GM12878 (cell line): ENCODE measurements around the gene GJA4. TPM values are rescaled to one million over a fixed set of nuclear protein-coding genes. Genes with fewer than 3 reads are reported as not detected.

ENCODE experiments used
- ATAC-seq: fragments of 200-7000 bp; cut with Tn5 transposase; 3 replicates; pipeline ENCODE4 v1.9.1; 2020; ENCODE audit warnings: mild to moderate bottlenecking, moderate library complexity
- BruUV-seq: library from RNA; stranded (reverse); fragments of 400-500 nt; replicated peaks from 2 replicates; lab custom pipeline; 2021; lab: Mats Ljungman, UMichigan
- CTCF ChIA-PET: fragments of 300-600 bp; sonication (Branson Sonifier 250); formaldehyde crosslinking; extraction: SDS; loops from one replicate; lab custom pipeline; 2021; ENCODE audit warnings: inconsistent platforms; lab: Yijun Ruan, JAX
- POLR2A ChIA-PET: fragments of 350-600 bp; formaldehyde crosslinking; extraction: SDS; loops from one replicate; lab custom pipeline; 2021; ENCODE audit warnings: inconsistent platforms; lab: Charles Lee
- RAD21 ChIA-PET: fragments of 300-600 bp; sonication (Branson Sonifier 250); formaldehyde crosslinking; loops from one replicate; lab custom pipeline; 2023; ENCODE audit warnings: antibody characterized with exemption; ENCODE audit not compliant: unreplicated experiment; lab: Charles Lee
- SMC1A ChIA-PET: fragments of 300-600 bp; sonication (Branson Sonifier 250); formaldehyde crosslinking; loops from one replicate; lab custom pipeline; 2023; ENCODE audit not compliant: unreplicated experiment, uncharacterized antibody; lab: Charles Lee
- DNase-seq: peaks from one replicate; pipeline ENCODE4 v3.0.0-alpha.2; 2011; ENCODE audit warnings: low read depth, low spot score
- FAIRE-seq: peaks from 3 replicates; lab custom pipeline; 2011; peaks lifted over from hg19 to GRCh38; lab: Jason Lieb, UNC
- H2AFZ ChIP-seq: 2 replicates; pipeline ENCODE4 v1.6.0; 2011; ENCODE audit warnings: low read depth, low read length, control low read depth; ENCODE audit not compliant: control insufficient read depth
- H3K27ac ChIP-seq: 2 replicates; pipeline ENCODE4 v1.5.1; 2011; ENCODE audit warnings: control low read depth; ENCODE audit not compliant: control insufficient read depth, insufficient read depth
- H3K27me3 ChIP-seq, 2 experiments: replicated peaks in 1 of 2; 2 replicates each; pipeline versions ENCODE4 v1.6.0 to v1.6.1; 2011; ENCODE audit warnings: low read length in 1 of 2; ENCODE audit not compliant: control insufficient read depth in 2 of 2, insufficient read depth in 2 of 2
- H3K36me3 ChIP-seq, 2 experiments: 2 replicates each; pipeline ENCODE4 v1.5.1; 2011; ENCODE audit warnings: low read length in 1 of 2; ENCODE audit not compliant: control insufficient read depth in 2 of 2, insufficient read depth in 2 of 2
- H3K4me1 ChIP-seq: 2 replicates; pipeline ENCODE4 v1.6.1; 2011; ENCODE audit warnings: mild to moderate bottlenecking, low read length, moderate library complexity, mixed read lengths; ENCODE audit not compliant: control insufficient read depth, insufficient read depth
- H3K4me2 ChIP-seq: 2 replicates; pipeline ENCODE4 v1.6.0; 2011; ENCODE audit warnings: control low read depth; ENCODE audit not compliant: control insufficient read depth, insufficient read depth
- H3K4me3 ChIP-seq: fragments of 200-600 bp; sonication (generic); 2 replicates; pipeline ENCODE4 v1.5.1; 2016
- H3K79me2 ChIP-seq: 2 replicates; pipeline ENCODE4 v1.6.0; 2011; ENCODE audit warnings: low read length; ENCODE audit not compliant: control insufficient read depth, insufficient read depth
- H3K9ac ChIP-seq: 2 replicates; pipeline ENCODE4 v1.8.0; 2011; ENCODE audit warnings: low read length, control low read depth, mixed read lengths; ENCODE audit not compliant: control insufficient read depth, insufficient read depth
- H3K9me3 ChIP-seq: replicated peaks from 3 replicates; pipeline ENCODE4 v1.5.1; 2011; ENCODE audit warnings: mild to moderate bottlenecking, low read length; ENCODE audit not compliant: control insufficient read depth, insufficient read depth
- H4K20me1 ChIP-seq: 2 replicates; pipeline ENCODE4 v1.6.0; 2011; ENCODE audit not compliant: control insufficient read depth, insufficient read depth
- BCLAF1 ChIP-seq: fragments of 450-650 bp; IDR thresholded peaks from 2 replicates; pipeline ENCODE4 v1.6.1; 2017; ENCODE audit warnings: antibody characterized with exemption, mild to moderate bottlenecking, moderate library complexity
- CBX5 ChIP-seq: sonication (generic); IDR thresholded peaks from 2 replicates; pipeline ENCODE4 v1.6.1; 2016; ENCODE audit warnings: low read depth, moderate library complexity, mild to moderate bottlenecking, inconsistent platforms
- LARP7 ChIP-seq: fragments of 450-650 bp; IDR thresholded peaks from 2 replicates; pipeline ENCODE4 v1.6.1; 2017; ENCODE audit warnings: mild to moderate bottlenecking
- PAX5 ChIP-seq: IDR thresholded peaks from 2 replicates; pipeline ENCODE4 v1.6.1; 2011; ENCODE audit warnings: low read depth, low read length, borderline replicate concordance
- POLR2AphosphoS5 ChIP-seq: IDR thresholded peaks from 2 replicates; pipeline ENCODE4 v1.6.1; 2011; ENCODE audit warnings: mild to moderate bottlenecking, low read length, inconsistent platforms
- RAD21 ChIP-seq: IDR thresholded peaks from 2 replicates; pipeline ENCODE4 v1.6.1; 2011; ENCODE audit warnings: mild to moderate bottlenecking, low read depth, low read length, moderate library complexity; ENCODE audit not compliant: insufficient read depth
- RELA ChIP-seq: fragments of 450-650 bp; IDR thresholded peaks from 2 replicates; pipeline ENCODE4 v1.8.0; 2014; ENCODE audit warnings: borderline replicate concordance; ENCODE audit not compliant: partially characterized antibody
- SMC3 ChIP-seq: IDR thresholded peaks from 2 replicates; pipeline ENCODE4 v1.6.1; 2011; ENCODE audit warnings: low read length, improper control_type of control experiment, borderline replicate concordance
- USF2 ChIP-seq: IDR thresholded peaks from 2 replicates; pipeline ENCODE4 v1.6.1; 2011; ENCODE audit warnings: low read depth, low read length, improper control_type of control experiment, borderline replicate concordance
- WRNIP1 ChIP-seq: IDR thresholded peaks from 2 replicates; pipeline ENCODE4 v1.6.1; 2011; ENCODE audit warnings: low read depth, low read length, improper control_type of control experiment, borderline replicate concordance
- ZBTB4 ChIP-seq: fragments of 450-650 bp; formaldehyde crosslinking; IDR thresholded peaks from 2 replicates; pipeline ENCODE4 v1.4.0; 2022; ENCODE audit warnings: mild to moderate bottlenecking, moderate library complexity
- WGBS: methylation state at CpG from one replicate; pipeline ENCODE4 v1.1.6; 2016; ENCODE audit warnings: low lambda C conversion rate; ENCODE audit not compliant: insufficient replicate concordance, insufficient coverage; ENCODE audit errors: missing lambda C conversion rate; 5-methylcytosine and 5-hydroxymethylcytosine counted together
- in situ Hi-C: fragments of 300-500 bp; cut with MboI; formaldehyde crosslinking; loops from 9 replicates; pipeline ENCODE4 v1.14.3; 2018; ENCODE audit warnings: mixed read lengths
- intact Hi-C: fragments of 100-400 bp; cut with micrococcal nuclease; formaldehyde crosslinking; loops from one replicate; pipeline ENCODE4 v1.14.2; 2022; ENCODE audit not compliant: unreplicated experiment
- polyA plus RNA-seq, 11 experiments: library from polyadenylated mRNA; depleted of rRNA in 4 of 11; unstranded in 6 of 11; stranded (reverse) in 5 of 11; fragments of >200 nt; fragmentation: Nextera tagmentation in 4 of 11; fragmentation: Illumina TruSeq in 1 of 11; extraction: Ambion mirVana in 4 of 11; extraction: Trizol in 1 of 11; gene quantifications; 1 replicate in 1 of 11; 2 replicates in 10 of 11; pipeline versions ENCODE4 v1.2.1 to v1.2.3, GENCODE V29; 2011 to 2016; ENCODE audit warnings: inconsistent platforms in 2 of 11, missing spikeins in 2 of 11, low read depth in 1 of 11
- total RNA-seq, 4 experiments: library from RNA; depleted of rRNA in 3 of 4; stranded (reverse); fragments of >200 nt in 3 of 4; fragmentation: Illumina TruSeq in 1 of 4; extraction: Trizol in 1 of 4; gene quantifications; 2 replicates each; pipeline versions ENCODE4 v1.2.1 to v1.2.3, GENCODE V29; 2013 to 2021
- TF ChIP-seq, protein P1 (sequence below): fragments of 450-650 bp; IDR thresholded peaks from 2 replicates; pipeline ENCODE4 v1.6.1; 2017; ENCODE audit warnings: mild to moderate bottlenecking

The GJA4 gene
- total and polyA plus RNA-seq, 10 of the 15 experiments (the other 5 are each of a cell fraction or from before 2014, with no cell fraction given): 0.09 to 0.18 TPM; not detected in 8

- H3K79me2 ChIP-seq: no peaks in the 10 kb centered on the region
- 11% methylated on average over 9 of the region's 9 CpGs for WGBS
- no peak overlapping the region for H3K9ac ChIP-seq
- intact Hi-C loops: no loop called here
- ATAC-seq (peak; percentile 61), FAIRE-seq (no peak), DNase-seq (no peak)
- no peak overlapping the region for H3K27ac ChIP-seq
- H4K20me1 ChIP-seq: no peaks in the 10 kb centered on the region
- ChIA-PET RAD21 (interaction anchor here (1.3 to 1.4 kb wide), 2 partner anchors 65 to 109 kb away, joined by 3 to 6 read pairs; no protein-coding TSS in a partner anchor), CTCF (interaction anchor here (0.7 to 3.8 kb wide), 8 partner anchors 15 to 371 kb away, joined by 3 to 30 read pairs (median 4); no protein-coding TSS in a partner anchor), SMC1A (interaction anchor here (0.6 to 1.7 kb wide), 5 partner anchors 10 to 77 kb away, joined by 3 to 8 read pairs (median 5); no protein-coding TSS in a partner anchor), POLR2A (no interaction called here)
- in situ Hi-C loops: loop anchor here (5.0 kb wide), 1 partner anchor 65 kb away; no protein-coding TSS in a partner anchor
- no TSS peak for BruUV-seq
- H2AFZ ChIP-seq: no peak overlapping the region
- H3K36me3 ChIP-seq: no peaks in the 10 kb centered on the region
- H3K4me2 ChIP-seq: no peak overlapping the region
- peaks cover 3% of the 10 kb centered on the region; the same call in 1 of the 2 replicates for H3K4me1 ChIP-seq
- H3K27me3 ChIP-seq: no peaks in the 10 kb centered on the region
- H3K4me3 ChIP-seq: no peak overlapping the region
- H3K9me3 ChIP-seq: no peaks in the 10 kb centered on the region; the same call in 2 of the 3 replicates
- TF ChIP-seq SMC3 (peak; percentile 11; the same call in 1 of the 2 replicates), POLR2AphosphoS5 (no peak), BCLAF1 (no peak), CBX5 (no peak), LARP7 (no peak), PAX5 (no peak), RELA (no peak), RAD21 (0 out of 2 replicates have a peak, but pooled peaks have one; percentile 26), USF2 (no peak), ZBTB4 (no peak), WRNIP1 (no peak)
- TF ChIP-seq, protein P1, sequence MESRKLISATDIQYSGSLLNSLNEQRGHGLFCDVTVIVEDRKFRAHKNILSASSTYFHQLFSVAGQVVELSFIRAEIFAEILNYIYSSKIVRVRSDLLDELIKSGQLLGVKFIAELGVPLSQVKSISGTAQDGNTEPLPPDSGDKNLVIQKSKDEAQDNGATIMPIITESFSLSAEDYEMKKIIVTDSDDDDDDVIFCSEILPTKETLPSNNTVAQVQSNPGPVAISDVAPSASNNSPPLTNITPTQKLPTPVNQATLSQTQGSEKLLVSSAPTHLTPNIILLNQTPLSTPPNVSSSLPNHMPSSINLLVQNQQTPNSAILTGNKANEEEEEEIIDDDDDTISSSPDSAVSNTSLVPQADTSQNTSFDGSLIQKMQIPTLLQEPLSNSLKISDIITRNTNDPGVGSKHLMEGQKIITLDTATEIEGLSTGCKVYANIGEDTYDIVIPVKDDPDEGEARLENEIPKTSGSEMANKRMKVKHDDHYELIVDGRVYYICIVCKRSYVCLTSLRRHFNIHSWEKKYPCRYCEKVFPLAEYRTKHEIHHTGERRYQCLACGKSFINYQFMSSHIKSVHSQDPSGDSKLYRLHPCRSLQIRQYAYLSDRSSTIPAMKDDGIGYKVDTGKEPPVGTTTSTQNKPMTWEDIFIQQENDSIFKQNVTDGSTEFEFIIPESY: no peak
Observed at GRCh38 chr1:34787461-34788420, 5.1 kb upstream of the GJA4 start.
